Testis (tissue), 3 donors: ENCODE measurements around the gene SLTM. TPM values are rescaled to one million over a fixed set of nuclear protein-coding genes. Genes with fewer than 3 reads are reported as not detected.

Experiments used
- DNase-seq: peaks from one replicate; pipeline ENCODE4 v3.0.0-alpha.2; 2019
- H3K27ac ChIP-seq, 2 donors: fragments of 200-600 bp; sonication (generic); one replicate each; pipeline ENCODE4 v1.5.1; 2019
- H3K27me3 ChIP-seq: fragments of 200-600 bp; sonication (generic); one replicate; pipeline ENCODE4 v1.5.1; 2019
- H3K36me3 ChIP-seq: fragments of 200-600 bp; sonication (generic); one replicate; pipeline ENCODE4 v1.5.1; 2017; ENCODE audit warnings: low read depth; ENCODE audit errors: missing control alignments
- H3K4me1 ChIP-seq: fragments of 200-600 bp; sonication (generic); one replicate; pipeline ENCODE4 v1.5.1; 2019
- H3K4me3 ChIP-seq, 2 donors: fragments of 200-600 bp; sonication (generic); one replicate each; pipeline ENCODE4 v1.5.1; 2017 to 2019
- H3K9me3 ChIP-seq: fragments of 200-600 bp; sonication (generic); one replicate; pipeline ENCODE4 v1.5.1; 2017
- CTCF ChIP-seq, 3 experiments: fragments of 450-650 bp in 2 of 3; fragments of 200-600 bp in 1 of 3; sonication (generic) in 1 of 3; IDR thresholded peaks; one replicate each; pipeline ENCODE4 v1.5.1; 2016 to 2019; ENCODE audit warnings: antibody characterized with exemption in 3 of 3, mild to moderate bottlenecking in 2 of 3, moderate library complexity in 1 of 3
- POLR2A ChIP-seq: fragments of 450-650 bp; IDR thresholded peaks from one replicate; pipeline ENCODE4 v1.6.1; 2017; ENCODE audit warnings: antibody characterized with exemption, mild to moderate bottlenecking, moderate library complexity
- WGBS, 2 donors: methylation state at CpG; one replicate each; pipeline ENCODE4 v1.1.5; 2018; 5-methylcytosine and 5-hydroxymethylcytosine counted together
- intact Hi-C: fragments of 100-400 bp; cut with DNase I; formaldehyde crosslinking; loops from one replicate; pipeline ENCODE4 v1.15.1; 2023; ENCODE audit warnings: low total_unique reads
- polyA plus RNA-seq: library from polyadenylated mRNA; stranded (reverse); fragments of 350-450 nt; fragmentation: Illumina TruSeq; extraction: RNeasy Lipid Tissue Mini Kit (QIAGEN cat#74804); gene quantifications from one replicate; pipeline ENCODE4 v1.2.3, GENCODE V29; 2014; ENCODE audit warnings: low read depth, low replicate concordance; ENCODE audit not compliant: insufficient read depth
- total RNA-seq, 2 donors: library from RNA; depleted of rRNA; stranded (reverse); fragments of >200 nt; gene quantifications; one replicate each; pipeline ENCODE4 v1.2.3, GENCODE V29; 2016

SLTM gene
- total and polyA plus RNA-seq, 3 donors from 2014 or later, result 29.7 to 116 (median 92.7) TPM

GRCh38 chr15:58876306-58877106 is 57.0 kb downstream of the SLTM start:
- intact Hi-C loops, result no loop called here
- WGBS, 2 donors, result 83 to 90% methylated on average over 7 of the region's 7 CpGs
- H3K36me3 ChIP-seq, result no peaks in the 10 kb centered on the region
- no peaks in the 10 kb centered on the region for H3K27me3 ChIP-seq
- no peak for DNase-seq
- no peak for TF ChIP-seq POLR2A
- no peak for TF ChIP-seq CTCF (IDR thresholded peaks at IDR 0.05)
- H3K9me3 ChIP-seq, result no peaks in the 10 kb centered on the region
- H3K27ac ChIP-seq, result no peak overlapping the region
- no peaks in the 10 kb centered on the region for H3K4me1 ChIP-seq
- no peak overlapping the region for H3K4me3 ChIP-seq

- no peak overlapping the region for H3K4me3 ChIP-seq
- DNase-seq, result no peak
- no peak overlapping the region for H3K27ac ChIP-seq
- intact Hi-C loops, result no loop called here
- H3K27me3 ChIP-seq, result no peaks in the 10 kb centered on the region
- H3K9me3 ChIP-seq, result no peaks in the 10 kb centered on the region
- TF ChIP-seq POLR2A (no peak), CTCF (IDR thresholded peaks at IDR 0.05) (no peak)
- H3K4me1 ChIP-seq, result no peaks in the 10 kb centered on the region
- no peaks in the 10 kb centered on the region for H3K36me3 ChIP-seq
Observed at GRCh38 chr15:58875343-58875742, 58.1 kb downstream of the SLTM start.

GRCh38 chr15:58873267-58873666 is 60.2 kb downstream of the SLTM start:
- Histone ChIP-seq H3K9me3 (no peaks in the 10 kb centered on the region), H3K4me3 (no peak overlapping the region), H3K27ac (no peak overlapping the region), H3K4me1 (no peaks in the 10 kb centered on the region), H3K27me3 (no peaks in the 10 kb centered on the region), H3K36me3 (no peaks in the 10 kb centered on the region)
- 65 to 85% methylated on average over 1 of the region's 1 CpG for WGBS, 2 donors
- intact Hi-C loops, result no loop called here
- DNase-seq, result no peak
- no peak for TF ChIP-seq CTCF (IDR thresholded peaks at IDR 0.05)
- no peak for TF ChIP-seq POLR2A

GRCh38 chr15:58870451-58870850 is 63.0 kb downstream of the SLTM start:
- no peak overlapping the region for H3K27ac ChIP-seq
- H3K36me3 ChIP-seq, result no peaks in the 10 kb centered on the region
- no peak overlapping the region for H3K4me3 ChIP-seq
- no peaks in the 10 kb centered on the region for H3K27me3 ChIP-seq
- no peak for TF ChIP-seq CTCF (IDR thresholded peaks at IDR 0.05)
- no peak for TF ChIP-seq POLR2A
- 91% methylated on average over 4 of the region's 4 CpGs for WGBS, 2 donors
- intact Hi-C loops, result no loop called here
- DNase-seq, result no peak
- no peaks in the 10 kb centered on the region for H3K9me3 ChIP-seq
- no peaks in the 10 kb centered on the region for H3K4me1 ChIP-seq

GRCh38 chr15:58867926-58868325 is 65.6 kb downstream of the SLTM start:
- Histone ChIP-seq H3K4me3 (no peak overlapping the region), H3K36me3 (no peaks in the 10 kb centered on the region), H3K9me3 (no peaks in the 10 kb centered on the region), H3K4me1 (peaks cover 6% of the 10 kb centered on the region), H3K27me3 (no peaks in the 10 kb centered on the region), H3K27ac (no peak overlapping the region)
- intact Hi-C loops, result no loop called here
- no peak for TF ChIP-seq POLR2A
- WGBS, 2 donors, result 88 to 93% methylated on average over 4 of the region's 4 CpGs
- DNase-seq, result no peak
